Neural cell (in vitro differentiated cells): ENCODE data around the gene ZBTB7A. TPM values are rescaled to one million over a fixed set of nuclear protein-coding genes. Genes with fewer than 3 reads are reported as not detected.

Source experiments
- H2AFZ ChIP-seq: fragments of 200-600, 300-800 bp; sonication (generic), shearing (Covaris generic); 2 replicates; pipeline ENCODE4 v1.6.0; 2014; ENCODE audit warnings: low read depth, mild to moderate bottlenecking, antibody characterized with exemption, low read length, moderate library complexity
- H3F3A ChIP-seq: fragments of 200-600 bp; shearing (Covaris generic); 2 replicates; pipeline ENCODE4 v1.6.1; 2016; ENCODE audit warnings: mild to moderate bottlenecking, moderate library complexity, mixed read lengths, antibody characterized with exemption, low read length; ENCODE audit not compliant: insufficient read depth, poor library complexity, severe bottlenecking
- H3K27ac ChIP-seq: fragments of 200-600, 300-800 bp; sonication (generic), shearing (Covaris generic); 2 replicates; pipeline ENCODE4 v1.5.1; 2014; ENCODE audit warnings: mild to moderate bottlenecking, low read length, moderate library complexity
- H3K27me3 ChIP-seq: fragments of 300-800, 200-600 bp; sonication (generic), shearing (Covaris generic); 2 replicates; pipeline ENCODE4 v1.6.0; 2014; ENCODE audit warnings: mild to moderate bottlenecking, low read depth, low read length, moderate library complexity; ENCODE audit not compliant: insufficient read depth
- H3K36me3 ChIP-seq: fragments of 300-800, 200-600 bp; sonication (generic), shearing (Covaris generic); 2 replicates; pipeline ENCODE4 v1.5.1; 2014; ENCODE audit warnings: mild to moderate bottlenecking, antibody characterized with exemption, low read length, moderate library complexity; ENCODE audit not compliant: insufficient read depth
- H3K4me2 ChIP-seq: fragments of 300-800, 200-600 bp; sonication (generic), shearing (Covaris generic); 2 replicates; pipeline ENCODE4 v1.6.0; 2014; ENCODE audit warnings: mild to moderate bottlenecking, low read length
- H3K4me3 ChIP-seq: fragments of 300-800, 200-600 bp; sonication (generic), shearing (Covaris generic); 2 replicates; pipeline ENCODE4 v1.5.1; 2014; ENCODE audit warnings: mild to moderate bottlenecking, low read length, moderate library complexity
- H3K79me2 ChIP-seq: fragments of 200-600 bp; shearing (Covaris generic); replicated peaks from 2 replicates; pipeline ENCODE4 v1.6.0; 2014; ENCODE audit warnings: mild to moderate bottlenecking, low read length, moderate library complexity; ENCODE audit not compliant: insufficient read depth
- H3K9ac ChIP-seq: fragments of 300-800, 200-600 bp; sonication (generic), shearing (Covaris generic); 2 replicates; pipeline ENCODE4 v1.6.1; 2016; ENCODE audit warnings: mild to moderate bottlenecking, low read length, mixed read lengths
- H3K9me2 ChIP-seq: fragments of 200-600 bp; shearing (Covaris generic); 2 replicates; pipeline ENCODE4 v1.6.1; 2016; ENCODE audit warnings: mild to moderate bottlenecking, low read length, mixed read lengths; ENCODE audit not compliant: insufficient read depth
- H3K9me3 ChIP-seq: fragments of 200-600, 300-800 bp; sonication (generic), shearing (Covaris generic); 2 replicates; pipeline ENCODE4 v1.6.1; 2016; ENCODE audit warnings: mild to moderate bottlenecking, mixed run types, low read length, moderate library complexity, mixed read lengths
- H4K20me1 ChIP-seq: fragments of 200-600 bp; shearing (Covaris generic); 2 replicates; pipeline ENCODE4 v1.6.1; 2016; ENCODE audit warnings: mild to moderate bottlenecking, mixed run types; ENCODE audit not compliant: insufficient read depth
- CTCF ChIP-seq: fragments of 450-650 bp; IDR thresholded peaks from 2 replicates; pipeline ENCODE4 v1.5.1; 2014; ENCODE audit warnings: antibody characterized with exemption, mild to moderate bottlenecking, moderate library complexity; ENCODE audit not compliant: poor library complexity, severe bottlenecking
- EP300 ChIP-seq: fragments of 450-650 bp; conservative IDR thresholded peaks from 2 replicates; pipeline ENCODE4 v1.6.1; 2014; ENCODE audit warnings: antibody characterized with exemption, mild to moderate bottlenecking, moderate library complexity; ENCODE audit not compliant: poor library complexity, severe bottlenecking
- EZH2 ChIP-seq: fragments of 200-600, 300-800 bp; shearing (Covaris generic), sonication (generic); IDR thresholded peaks from 2 replicates; pipeline ENCODE4 v1.6.1; 2014; ENCODE audit warnings: antibody characterized with exemption, low read length, borderline replicate concordance, mild to moderate bottlenecking; ENCODE audit not compliant: insufficient read depth, poor library complexity, severe bottlenecking
- MXI1 ChIP-seq: fragments of 450-650 bp; conservative IDR thresholded peaks from 2 replicates; pipeline ENCODE4 v1.6.1; 2014; ENCODE audit warnings: antibody characterized with exemption, mild to moderate bottlenecking; ENCODE audit not compliant: poor library complexity, severe bottlenecking
- POLR2AphosphoS5 ChIP-seq: IDR thresholded peaks from 2 replicates; pipeline ENCODE4 v1.6.1; 2012
- RAD21 ChIP-seq: fragments of 450-650 bp; conservative IDR thresholded peaks from 2 replicates; pipeline ENCODE4 v1.6.1; 2014; ENCODE audit warnings: antibody characterized with exemption, mild to moderate bottlenecking, moderate library complexity
- REST ChIP-seq: IDR thresholded peaks from 2 replicates; pipeline ENCODE4 v1.6.1; 2012; ENCODE audit warnings: borderline replicate concordance
- SMC3 ChIP-seq: fragments of 450-650 bp; conservative IDR thresholded peaks from 2 replicates; pipeline ENCODE4 v1.6.1; 2014; ENCODE audit warnings: antibody characterized with exemption, mild to moderate bottlenecking, moderate library complexity; ENCODE audit not compliant: poor library complexity
- TAF1 ChIP-seq: IDR thresholded peaks from 2 replicates; pipeline ENCODE4 v1.6.1; 2012; ENCODE audit warnings: low read depth
- polyA plus RNA-seq: library from polyadenylated mRNA; depleted of rRNA; stranded (reverse); fragments of >200 nt; gene quantifications from 2 replicates; pipeline ENCODE4 v1.2.3, GENCODE V29; 2014

ZBTB7A gene
- polyA plus RNA-seq, 1 donor from 2014 or later, result 1.7 TPM

- Histone ChIP-seq H3K36me3 (no peaks in the 10 kb centered on the region), H3K4me2 (no peak overlapping the region), H3K27me3 (no peaks in the 10 kb centered on the region), H3K4me3 (no peak overlapping the region), H3K79me2 (peaks cover 3% of the 10 kb centered on the region), H3F3A (no peaks in the 10 kb centered on the region), H3K9me2 (no peaks in the 10 kb centered on the region), H3K27ac (no peak overlapping the region), H3K9ac (no peak overlapping the region), H4K20me1 (peaks cover 5% of the 10 kb centered on the region), H2AFZ (no peak overlapping the region), H3K9me3 (no peaks in the 10 kb centered on the region)
- TF ChIP-seq MXI1 (no peak), RAD21 (no peak), POLR2AphosphoS5 (no peak), EP300 (no peak), TAF1 (no peak), REST (no peak), EZH2 (no peak), SMC3 (no peak), CTCF (no peak)
Observed at GRCh38 chr19:4061178-4061682, 5.5 kb downstream of the ZBTB7A start.

GRCh38 chr19:4060621-4061177 lies 6.0 kb downstream of the ZBTB7A start:
- TF ChIP-seq POLR2AphosphoS5, result no peak
- Histone ChIP-seq H3K9me2 (no peaks in the 10 kb centered on the region), H3K27me3 (no peaks in the 10 kb centered on the region), H3K9me3 (no peaks in the 10 kb centered on the region), H3K4me2 (no peak overlapping the region), H4K20me1 (peaks cover 5% of the 10 kb centered on the region), H3F3A (no peaks in the 10 kb centered on the region), H3K36me3 (no peaks in the 10 kb centered on the region), H3K9ac (no peak overlapping the region), H3K27ac (no peak overlapping the region), H3K79me2 (peaks cover 3% of the 10 kb centered on the region), H2AFZ (no peak overlapping the region), H3K4me3 (no peak overlapping the region)
